ENCODE results near the gene PTS.

GRCh38 chr11:112266410-112266778 lies 40.2 kb downstream of the PTS start:
- no peak for TF ChIP-seq YY1 (IDR thresholded peaks at IDR 0.05; ENCODE audit: low read depth)
- TF ChIP-seq USF1 (IDR thresholded peaks at IDR 0.05), result no peak
- TF ChIP-seq EP300 (IDR thresholded peaks at IDR 0.05; ENCODE audit: borderline replicate concordance), result no peak

Data from Ishikawa (cell line).